HepG2 (cell line): ENCODE results near the gene ARIH2. TPM values are rescaled to one million over a fixed set of nuclear protein-coding genes. Genes with fewer than 3 reads are reported as not detected.

ENCODE experiments used
- ATAC-seq: fragments of 200-7000 bp; cut with Tn5 transposase; 3 replicates; pipeline ENCODE4 v1.9.1; 2020; ENCODE audit warnings: mild to moderate bottlenecking, moderate library complexity
- BruUV-seq: library from RNA; stranded (reverse); fragments of 400-500 nt; replicated peaks from 2 replicates; lab custom pipeline; 2021; lab: Mats Ljungman, UMichigan
- CTCF ChIA-PET: fragments of 300-600 bp; formaldehyde crosslinking; extraction: SDS; loops from one replicate; lab custom pipeline; 2021; ENCODE audit warnings: low total read pairs, inconsistent platforms, low intra/inter-chr PET ratio; lab: Yijun Ruan, JAX
- POLR2A ChIA-PET: fragments of 350-600 bp; sonication (Branson Sonifier 250); formaldehyde crosslinking; loops from one replicate; lab custom pipeline; 2020; ENCODE audit warnings: antibody characterized with exemption, inconsistent platforms; lab: Yijun Ruan, JAX
- DNase-seq: peaks from one replicate; pipeline ENCODE4 v3.0.0-alpha.2; 2015; ENCODE audit warnings: low spot score
- FAIRE-seq: peaks from 3 replicates; lab custom pipeline; 2011; peaks lifted over from hg19 to GRCh38; lab: Jason Lieb, UNC
- H2AFZ ChIP-seq: one replicate; pipeline ENCODE4 v1.6.1; 2011; ENCODE audit warnings: low read length, inconsistent platforms
- H3K27ac ChIP-seq: fragments of 300-600 bp; 3 replicates; pipeline ENCODE4 v1.8.0; 2011; ENCODE audit warnings: mixed run types, mild to moderate bottlenecking, mixed read lengths, low read length, inconsistent platforms; ENCODE audit not compliant: insufficient read depth; ENCODE audit errors: extremely low read length
- H3K27me3 ChIP-seq, 2 experiments: fragments of 200-600 bp in 1 of 2; 2 replicates in 1 of 2; 3 replicates in 1 of 2; pipeline versions ENCODE4 v1.6.0 to v1.8.0; 2011; ENCODE audit warnings: low read length in 2 of 2, mild to moderate bottlenecking in 2 of 2, moderate library complexity in 2 of 2, inconsistent platforms in 1 of 2; ENCODE audit not compliant: insufficient read depth in 2 of 2, control insufficient read depth in 1 of 2
- H3K36me3 ChIP-seq, 2 experiments: fragments of 200-600 bp in 1 of 2; replicated peaks in 1 of 2; 2 replicates in 1 of 2; 3 replicates in 1 of 2; pipeline versions ENCODE4 v1.5.1 to v1.8.0; 2011; ENCODE audit warnings: low read length in 2 of 2, inconsistent platforms in 1 of 2; ENCODE audit not compliant: insufficient read depth in 2 of 2, control insufficient read depth in 1 of 2
- H3K4me1 ChIP-seq: 2 replicates; pipeline ENCODE4 v1.5.1; 2012; ENCODE audit warnings: low read length, inconsistent platforms; ENCODE audit not compliant: insufficient read depth
- H3K4me2 ChIP-seq: 2 replicates; pipeline ENCODE4 v1.6.0; 2011; ENCODE audit warnings: low read depth, low read length, inconsistent platforms
- H3K4me3 ChIP-seq, 3 experiments: fragments of 200-600 bp in 1 of 3; sonication (generic), shearing (Covaris generic) in 1 of 3; replicated peaks in 1 of 3; 2 replicates each; pipeline ENCODE4 v1.5.1; 2011 to 2016; ENCODE audit warnings: low read length in 3 of 3, inconsistent platforms in 2 of 3, low read depth in 2 of 3, mild to moderate bottlenecking in 2 of 3, control low read depth in 1 of 3, mixed read lengths in 1 of 3; ENCODE audit not compliant: insufficient read depth in 1 of 3
- H3K79me2 ChIP-seq: one replicate; pipeline ENCODE4 v1.6.1; 2011; ENCODE audit warnings: low read length, inconsistent platforms; ENCODE audit not compliant: insufficient read depth
- H3K9ac ChIP-seq: 2 replicates; pipeline ENCODE4 v1.6.0; 2011; ENCODE audit warnings: mild to moderate bottlenecking, low read depth, low read length, inconsistent platforms; ENCODE audit not compliant: insufficient read depth
- H3K9me3 ChIP-seq: 2 replicates; pipeline ENCODE4 v1.5.1; 2012; ENCODE audit warnings: mild to moderate bottlenecking, low read length
- H4K20me1 ChIP-seq: 2 replicates; pipeline ENCODE4 v1.6.0; 2011; ENCODE audit warnings: inconsistent platforms, mild to moderate bottlenecking, low read length, moderate library complexity; ENCODE audit not compliant: insufficient read depth
- DR1 ChIP-seq: sonication (generic); formaldehyde crosslinking; IDR thresholded peaks from 2 replicates; pipeline ENCODE4 v1.8.0; 2021; ENCODE audit warnings: mild to moderate bottlenecking, missing genetic modification reagents, inconsistent platforms
- NFE2L2 ChIP-seq: fragments of 150-350 bp; IDR thresholded peaks from 2 replicates; pipeline ENCODE4 v1.6.1; 2014; ENCODE audit warnings: low read length
- SP2 ChIP-seq: sonication (generic); formaldehyde crosslinking; IDR thresholded peaks from 2 replicates; pipeline ENCODE4 v1.5.1; 2020; ENCODE audit warnings: mild to moderate bottlenecking, missing genetic modification reagents
- ZBTB8A ChIP-seq: sonication (generic); formaldehyde crosslinking; IDR thresholded peaks from 2 replicates; pipeline ENCODE4 v1.4.0; 2020; ENCODE audit warnings: mild to moderate bottlenecking, low read depth, missing genetic modification reagents, borderline replicate concordance
- ZNF331 ChIP-seq: sonication (generic); formaldehyde crosslinking; IDR thresholded peaks from 2 replicates; pipeline ENCODE4 v1.4.0; 2020; ENCODE audit warnings: missing genetic modification reagents
- ZNF547 ChIP-seq: sonication (generic); formaldehyde crosslinking; IDR thresholded peaks from 2 replicates; pipeline ENCODE4 v1.5.1; 2020; ENCODE audit warnings: mild to moderate bottlenecking, missing genetic modification reagents
- WGBS: methylation state at CpG from one replicate; pipeline ENCODE4 v1.1.6; 2017; ENCODE audit warnings: low lambda C conversion rate; 5-methylcytosine and 5-hydroxymethylcytosine counted together
- in situ Hi-C: cut with HindIII; loops from 2 replicates; pipeline ENCODE4 v1.10.0; 2017; ENCODE audit warnings: low pct_unique_long_range_greater_than_20kb; ENCODE audit not compliant: extremely low pct_ligation_motif_present
- intact Hi-C: fragments of 100-400 bp; cut with micrococcal nuclease; formaldehyde crosslinking; loops from one replicate; pipeline ENCODE4 v1.10.0; 2022; ENCODE audit not compliant: unreplicated experiment
- microRNA counts: library from miRNA; unstranded; fragments of <30 nt; microRNA quantifications from one replicate; lab custom pipeline; 2015
- microRNA-seq: library from miRNA; unstranded; fragments of <30 nt; microRNA quantifications from one replicate; pipeline ENCODE4, GENCODE V29; 2020
- polyA plus RNA-seq, 8 experiments: library from polyadenylated mRNA; depleted of rRNA in 3 of 8; stranded (reverse) in 7 of 8; unstranded in 1 of 8; fragments of >200 nt; fragmentation: Illumina TruSeq in 4 of 8; extraction: Trizol in 4 of 8; gene quantifications; 2 replicates each; pipeline versions ENCODE4 v1.2.1 to v1.2.3, GENCODE V29; 2011 to 2016; ENCODE audit warnings: low read depth in 4 of 8, missing spikeins in 1 of 8, mixed read lengths in 1 of 8; ENCODE audit not compliant: insufficient read depth in 1 of 8
- small RNA-seq, 3 experiments: library from RNA; depleted of rRNA; stranded (forward); fragments of <200 nt; gene quantifications; one replicate each; pipeline ENCODE3, GENCODE V24; 2012; ENCODE audit warnings: low read depth in 2 of 3, low replicate concordance in 1 of 3; ENCODE audit not compliant: insufficient read length in 3 of 3, insufficient read depth in 2 of 3
- total RNA-seq, 5 experiments: library from RNA; depleted of rRNA; stranded (reverse); fragments of >200 nt; fragmentation: Illumina TruSeq; extraction: Trizol; gene quantifications; 2 replicates each; pipeline ENCODE4 v1.2.3, GENCODE V29; 2016; ENCODE audit warnings: low read depth in 1 of 5
- TF ChIP-seq, protein P1 (sequence below): IDR thresholded peaks from 2 replicates; pipeline ENCODE4 v1.4.0; 2020; ENCODE audit warnings: mild to moderate bottlenecking, missing genetic modification reagents
- TF ChIP-seq, protein P2 (sequence below): sonication (generic); formaldehyde crosslinking; IDR thresholded peaks from 2 replicates; pipeline ENCODE4 v1.8.1; 2023; ENCODE audit warnings: missing genetic modification reagents, mild to moderate bottlenecking, borderline replicate concordance

ARIH2 gene
- total and polyA plus RNA-seq, 2 of the 13 experiments (the other 11 are each of a cell fraction or from before 2014, with no cell fraction given): 64.8 to 83.3 TPM

DNA sequence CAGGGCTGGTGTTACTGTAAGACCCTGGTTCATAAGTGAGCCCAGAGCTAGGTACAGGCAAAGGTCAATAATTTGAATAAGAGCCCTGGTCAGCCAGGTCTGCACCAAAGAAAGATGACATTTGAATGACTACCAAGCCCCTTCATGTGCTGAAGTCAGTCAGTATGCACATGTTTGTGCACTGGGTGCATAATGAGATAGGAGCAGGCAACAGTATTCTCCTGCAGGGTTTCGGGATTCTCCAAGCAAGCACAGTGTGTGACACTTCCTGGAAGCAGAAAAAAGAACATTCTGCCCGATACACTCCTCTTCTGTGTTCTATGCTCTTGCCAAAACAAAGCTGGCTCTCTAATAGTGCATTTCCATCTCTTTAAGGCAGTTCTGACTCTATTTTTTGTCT, 116.0 kb downstream of the ARIH2 start (continued):
- TF ChIP-seq, protein P1, sequence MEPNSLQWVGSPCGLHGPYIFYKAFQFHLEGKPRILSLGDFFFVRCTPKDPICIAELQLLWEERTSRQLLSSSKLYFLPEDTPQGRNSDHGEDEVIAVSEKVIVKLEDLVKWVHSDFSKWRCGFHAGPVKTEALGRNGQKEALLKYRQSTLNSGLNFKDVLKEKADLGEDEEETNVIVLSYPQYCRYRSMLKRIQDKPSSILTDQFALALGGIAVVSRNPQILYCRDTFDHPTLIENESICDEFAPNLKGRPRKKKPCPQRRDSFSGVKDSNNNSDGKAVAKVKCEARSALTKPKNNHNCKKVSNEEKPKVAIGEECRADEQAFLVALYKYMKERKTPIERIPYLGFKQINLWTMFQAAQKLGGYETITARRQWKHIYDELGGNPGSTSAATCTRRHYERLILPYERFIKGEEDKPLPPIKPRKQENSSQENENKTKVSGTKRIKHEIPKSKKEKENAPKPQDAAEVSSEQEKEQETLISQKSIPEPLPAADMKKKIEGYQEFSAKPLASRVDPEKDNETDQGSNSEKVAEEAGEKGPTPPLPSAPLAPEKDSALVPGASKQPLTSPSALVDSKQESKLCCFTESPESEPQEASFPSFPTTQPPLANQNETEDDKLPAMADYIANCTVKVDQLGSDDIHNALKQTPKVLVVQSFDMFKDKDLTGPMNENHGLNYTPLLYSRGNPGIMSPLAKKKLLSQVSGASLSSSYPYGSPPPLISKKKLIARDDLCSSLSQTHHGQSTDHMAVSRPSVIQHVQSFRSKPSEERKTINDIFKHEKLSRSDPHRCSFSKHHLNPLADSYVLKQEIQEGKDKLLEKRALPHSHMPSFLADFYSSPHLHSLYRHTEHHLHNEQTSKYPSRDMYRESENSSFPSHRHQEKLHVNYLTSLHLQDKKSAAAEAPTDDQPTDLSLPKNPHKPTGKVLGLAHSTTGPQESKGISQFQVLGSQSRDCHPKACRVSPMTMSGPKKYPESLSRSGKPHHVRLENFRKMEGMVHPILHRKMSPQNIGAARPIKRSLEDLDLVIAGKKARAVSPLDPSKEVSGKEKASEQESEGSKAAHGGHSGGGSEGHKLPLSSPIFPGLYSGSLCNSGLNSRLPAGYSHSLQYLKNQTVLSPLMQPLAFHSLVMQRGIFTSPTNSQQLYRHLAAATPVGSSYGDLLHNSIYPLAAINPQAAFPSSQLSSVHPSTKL (CRISPR knock-in tag): no peak
- TF ChIP-seq ZNF331: no peak
- TF ChIP-seq, protein P2, sequence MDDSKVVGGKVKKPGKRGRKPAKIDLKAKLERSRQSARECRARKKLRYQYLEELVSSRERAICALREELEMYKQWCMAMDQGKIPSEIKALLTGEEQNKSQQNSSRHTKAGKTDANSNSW: no peak
- TF ChIP-seq SP2: no peak
- no peak for TF ChIP-seq ZBTB8A (CRISPR knock-in tag)
- no peak for TF ChIP-seq DR1 (CRISPR knock-in tag)
- TF ChIP-seq ZNF547: no peak

DNA sequence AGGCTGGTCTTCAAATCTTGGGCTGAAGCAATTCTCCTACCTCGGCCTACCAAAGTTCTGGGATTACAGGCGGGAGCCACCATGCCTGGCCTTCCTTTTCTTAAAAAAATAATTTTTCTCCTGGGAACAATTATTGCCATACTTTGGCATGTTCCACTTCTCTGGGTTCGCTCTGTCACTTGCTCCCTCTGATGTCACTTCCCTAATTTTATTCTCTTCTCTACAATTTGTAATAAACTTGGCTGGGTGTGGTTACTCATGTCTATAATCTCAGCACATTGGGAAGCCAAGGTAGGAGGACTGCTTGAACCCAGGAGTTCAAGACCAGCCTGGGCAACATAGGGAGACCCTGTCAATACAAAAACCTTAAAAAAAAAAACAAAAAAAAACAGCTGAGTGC, 116.6 kb downstream of the ARIH2 start:
- in situ Hi-C loops: no loop called here
- no peaks in the 10 kb centered on the region for H3K79me2 ChIP-seq
- no peak overlapping the region for H3K4me3 ChIP-seq
- intact Hi-C loops: no loop called here
- H3K4me1 ChIP-seq: no peaks in the 10 kb centered on the region
- DNase-seq (no peak), ATAC-seq (no peak), FAIRE-seq (no peak)
- no TSS peak for BruUV-seq
- H4K20me1 ChIP-seq: no peaks in the 10 kb centered on the region
- no peak overlapping the region for H3K9ac ChIP-seq
- WGBS: 98% methylated on average over 3 of the region's 3 CpGs
- no peak overlapping the region for H3K4me2 ChIP-seq
- H3K27me3 ChIP-seq: no peaks in the 10 kb centered on the region
- ChIA-PET CTCF (no interaction called here), POLR2A (interaction anchor here (1.3 kb wide), 1 partner anchor 14 kb away, joined by 7 read pairs; the partner anchor contains the start of gene NDUFAF3)
- peaks cover 23 to 69% of the 10 kb centered on the region in 2 experiments for H3K36me3 ChIP-seq
- TF ChIP-seq NFE2L2: no peak
- no peak overlapping the region for H2AFZ ChIP-seq
- H3K27ac ChIP-seq: no peak overlapping the region
- H3K9me3 ChIP-seq: no peaks in the 10 kb centered on the region

MicroRNA genes within 50 kb of the gene (microRNA counts, 767-probe panel; counts per million panel counts)
- microRNA hsa-miR-191-5p (lab: Ali Mortazavi, UCI) (54,095 counts per million, percentile 90 among the panel's probes with 10 or more counts), microRNA hsa-miR-425-5p (lab: Ali Mortazavi, UCI) (not detected)

Small RNA genes within 50 kb of the gene (microRNA-seq; reads per million reads assigned to microRNA genes)
- 5,146 reads per million, percentile 98 among the genes with 10 or more reads in this experiment for gene MIR191
- 6,074 reads per million, percentile 99 among the genes with 10 or more reads in this experiment for gene MIR425

Small RNA genes within 50 kb of the gene (small RNA-seq; reads per million reads assigned to genes)
- gene MIR191: 674 to 45,061 (median 3,172) reads per million in 3 experiments
- 64.0 to 8,876 (median 2,059) reads per million in 3 experiments for gene MIR425

Other genes with a start within 250 kb of the ARIH2 start
- 13.5 and 14.3 TPM in 2 replicates for gene NCKIPSD, start 232.9 kb upstream of the ARIH2 start, total RNA-seq (2016; rRNA removed; fragmentation: Illumina TruSeq; extraction: Trizol)
- 35.2 and 44.2 TPM in 2 replicates for gene NCKIPSD, start 232.9 kb upstream of the ARIH2 start, polyA plus RNA-seq (2011; rRNA removed)
- gene IP6K2, start 201.6 kb upstream of the ARIH2 start, total RNA-seq (2016; rRNA removed; fragmentation: Illumina TruSeq; extraction: Trizol): 65.5 and 85.5 TPM in 2 replicates
- 112 and 115 TPM in 2 replicates for gene IP6K2, start 201.6 kb upstream of the ARIH2 start, polyA plus RNA-seq (2011; rRNA removed)
- gene PRKAR2A, start 71.0 kb upstream of the ARIH2 start, total RNA-seq (2016; rRNA removed; fragmentation: Illumina TruSeq; extraction: Trizol): 29.2 and 38.5 TPM in 2 replicates
- 9.1 and 11.8 TPM in 2 replicates for gene PRKAR2A, start 71.0 kb upstream of the ARIH2 start, polyA plus RNA-seq (2011; rRNA removed)
- 25.4 and 26.6 TPM in 2 replicates for gene SLC25A20, start 20.0 kb upstream of the ARIH2 start, total RNA-seq (2016; rRNA removed; fragmentation: Illumina TruSeq; extraction: Trizol)
- 21.1 and 21.9 TPM in 2 replicates for gene SLC25A20, start 20.0 kb upstream of the ARIH2 start, polyA plus RNA-seq (2011; rRNA removed)
- not detected in 2 replicates for gene P4HTM, start 71.4 kb downstream of the ARIH2 start, total RNA-seq (2016; rRNA removed; fragmentation: Illumina TruSeq; extraction: Trizol)
- 0.01 TPM in 1 of 2 replicates, not detected in the other for gene P4HTM, start 71.4 kb downstream of the ARIH2 start, polyA plus RNA-seq (2011; rRNA removed)
- 71.2 and 73.4 TPM in 2 replicates for gene WDR6, start 88.5 kb downstream of the ARIH2 start, total RNA-seq (2016; rRNA removed; fragmentation: Illumina TruSeq; extraction: Trizol)
- gene WDR6, start 88.5 kb downstream of the ARIH2 start, polyA plus RNA-seq (2011; rRNA removed): 139 and 187 TPM in 2 replicates
- 18.3 and 19.9 TPM in 2 replicates for gene DALRD3, start 99.7 kb downstream of the ARIH2 start, total RNA-seq (2016; rRNA removed; fragmentation: Illumina TruSeq; extraction: Trizol)
- gene DALRD3, start 99.7 kb downstream of the ARIH2 start, polyA plus RNA-seq (2011; rRNA removed): 31.7 and 36.5 TPM in 2 replicates
- 50.0 and 51.9 TPM in 2 replicates for gene NDUFAF3, start 103.3 kb downstream of the ARIH2 start, total RNA-seq (2016; rRNA removed; fragmentation: Illumina TruSeq; extraction: Trizol)
- gene NDUFAF3, start 103.3 kb downstream of the ARIH2 start, polyA plus RNA-seq (2011; rRNA removed): 39.0 and 42.0 TPM in 2 replicates
- 260 and 344 TPM in 2 replicates for gene IMPDH2, start 110.6 kb downstream of the ARIH2 start, total RNA-seq (2016; rRNA removed; fragmentation: Illumina TruSeq; extraction: Trizol)
- gene IMPDH2, start 110.6 kb downstream of the ARIH2 start, polyA plus RNA-seq (2011; rRNA removed): 248 and 252 TPM in 2 replicates
- gene QRICH1, start 175.2 kb downstream of the ARIH2 start, total RNA-seq (2016; rRNA removed; fragmentation: Illumina TruSeq; extraction: Trizol): 35.5 and 52.6 TPM in 2 replicates
- 97.3 and 102 TPM in 2 replicates for gene QRICH1, start 175.2 kb downstream of the ARIH2 start, polyA plus RNA-seq (2011; rRNA removed)
- 307 and 408 TPM in 2 replicates for gene QARS1, start 185.9 kb downstream of the ARIH2 start, total RNA-seq (2016; rRNA removed; fragmentation: Illumina TruSeq; extraction: Trizol)
- gene QARS1, start 185.9 kb downstream of the ARIH2 start, polyA plus RNA-seq (2011; rRNA removed): 327 and 419 TPM in 2 replicates
- gene USP19, start 202.0 kb downstream of the ARIH2 start, total RNA-seq (2016; rRNA removed; fragmentation: Illumina TruSeq; extraction: Trizol): 31.7 and 33.8 TPM in 2 replicates
- 28.3 and 36.6 TPM in 2 replicates for gene USP19, start 202.0 kb downstream of the ARIH2 start, polyA plus RNA-seq (2011; rRNA removed)
- 67.9 and 208 TPM in 2 replicates for gene LAMB2, start 214.2 kb downstream of the ARIH2 start, total RNA-seq (2016; rRNA removed; fragmentation: Illumina TruSeq; extraction: Trizol)
- gene LAMB2, start 214.2 kb downstream of the ARIH2 start, polyA plus RNA-seq (2011; rRNA removed): 443 and 619 TPM in 2 replicates
- gene CCDC71, start 247.5 kb downstream of the ARIH2 start, total RNA-seq (2016; rRNA removed; fragmentation: Illumina TruSeq; extraction: Trizol): 13.3 and 14.3 TPM in 2 replicates
- 9.7 and 14.9 TPM in 2 replicates for gene CCDC71, start 247.5 kb downstream of the ARIH2 start, polyA plus RNA-seq (2011; rRNA removed)